ENCODE data around the gene CTNND2. TPM values are rescaled to one million over a fixed set of nuclear protein-coding genes. Genes with fewer than 3 reads are reported as not detected.

Gene CTNND2
- total RNA-seq, 1 experiment from 2014 or later, result 1.6 TPM

GRCh38 chr5:11258001-11258400, 646.2 kb downstream of the CTNND2 start:
- DNase-seq (ENCODE audit: low spot score), result no peak

GRCh38 chr5:11252523-11252922, 651.7 kb downstream of the CTNND2 start:
- no peak for DNase-seq (ENCODE audit: low spot score)

- no peak for DNase-seq (ENCODE audit: low spot score)
Observed at GRCh38 chr5:11252075-11252474, 652.2 kb downstream of the CTNND2 start.

GRCh38 chr5:11251247-11251646, 653.0 kb downstream of the CTNND2 start:
- DNase-seq (ENCODE audit: low spot score), result peak; percentile 68

- no peak for DNase-seq (ENCODE audit: low spot score)
Observed at GRCh38 chr5:11248966-11249365, 655.3 kb downstream of the CTNND2 start.

- no peak for DNase-seq (ENCODE audit: low spot score)
Observed at GRCh38 chr5:11247224-11247623, 657.0 kb downstream of the CTNND2 start.

- no peak for DNase-seq (ENCODE audit: low spot score)
Observed at GRCh38 chr5:11240293-11241190, 663.7 kb downstream of the CTNND2 start.

- no peak for DNase-seq (ENCODE audit: low spot score)
Observed at GRCh38 chr5:11239261-11240015, 664.8 kb downstream of the CTNND2 start.

- DNase-seq (ENCODE audit: low spot score), result no peak
Observed at GRCh38 chr5:11234501-11234911, 669.7 kb downstream of the CTNND2 start.

GRCh38 chr5:11230890-11231289, 673.4 kb downstream of the CTNND2 start:
- no peak for DNase-seq (ENCODE audit: low spot score)

- DNase-seq (ENCODE audit: low spot score), result no peak
Observed at GRCh38 chr5:11227064-11227463, 677.2 kb downstream of the CTNND2 start.

GRCh38 chr5:11224436-11225187, 679.6 kb downstream of the CTNND2 start:
- DNase-seq (ENCODE audit: low spot score), result no peak

GRCh38 chr5:11222169-11222568, 682.1 kb downstream of the CTNND2 start:
- DNase-seq (ENCODE audit: low spot score), result no peak

- no peak for DNase-seq (ENCODE audit: low spot score)
Observed at GRCh38 chr5:11214864-11215644, 689.2 kb downstream of the CTNND2 start.

- no peak for DNase-seq (ENCODE audit: low spot score)
Observed at GRCh38 chr5:11212706-11213105, 691.5 kb downstream of the CTNND2 start.

- DNase-seq (ENCODE audit: low spot score), result no peak
Observed at GRCh38 chr5:11197726-11198125, 706.5 kb downstream of the CTNND2 start.

- no peak for DNase-seq (ENCODE audit: low spot score)
Observed at GRCh38 chr5:11191673-11192072, 712.6 kb downstream of the CTNND2 start.

GRCh38 chr5:11182441-11183080, 721.7 kb downstream of the CTNND2 start:
- DNase-seq (ENCODE audit: low spot score), result peak; percentile 44

GRCh38 chr5:11181940-11182339, 722.3 kb downstream of the CTNND2 start:
- no peak for DNase-seq (ENCODE audit: low spot score)

GRCh38 chr5:11180890-11181289, 723.4 kb downstream of the CTNND2 start:
- no peak for DNase-seq (ENCODE audit: low spot score)

All from H4 (cell line).